Right ventricle myocardium inferior (tissue), 1 donor: ENCODE data around the gene TAF11L4. TPM values are rescaled to one million over a fixed set of nuclear protein-coding genes. Genes with fewer than 3 reads are reported as not detected.
"Not testable (repeated sequence)": the region's sequence is repeated elsewhere in the genome, so short reads cannot be mapped to it uniquely, and the experiment has no call there.

Source experiments
- ATAC-seq: fragments of 200-7000 bp; cut with Tn5 transposase; one replicate; pipeline ENCODE4 v1.9.1; 2020; ENCODE audit warnings: mild to moderate bottlenecking, moderate library complexity
- DNase-seq: peaks from one replicate; pipeline ENCODE4 v3.0.0; 2021; ENCODE audit errors: missing footprints
- intact Hi-C: fragments of 100-400 bp; cut with DNase I; formaldehyde crosslinking; loops from one replicate; pipeline ENCODE4 v1.11.0; 2022
- long read RNA-seq: library from polyadenylated mRNA; unstranded; transcript quantifications from one replicate; pipeline ENCODE4 v2.0.0, GENCODE V29; 2021
- total RNA-seq: library from RNA; stranded (reverse); fragmentation: NEBNext Ultra II Directional; extraction: Animal tissue kit (Norgen Biotek cat#: 25700); gene quantifications from one replicate; pipeline ENCODE4 v1.2.1, GENCODE V29; 2021
- donor health status: DM: no; HTN: yes; CAD: no; lungs with severe emphysema.

The TAF11L4 gene
- not detected for total RNA-seq
- long read RNA-seq = 0 reads

DNA sequence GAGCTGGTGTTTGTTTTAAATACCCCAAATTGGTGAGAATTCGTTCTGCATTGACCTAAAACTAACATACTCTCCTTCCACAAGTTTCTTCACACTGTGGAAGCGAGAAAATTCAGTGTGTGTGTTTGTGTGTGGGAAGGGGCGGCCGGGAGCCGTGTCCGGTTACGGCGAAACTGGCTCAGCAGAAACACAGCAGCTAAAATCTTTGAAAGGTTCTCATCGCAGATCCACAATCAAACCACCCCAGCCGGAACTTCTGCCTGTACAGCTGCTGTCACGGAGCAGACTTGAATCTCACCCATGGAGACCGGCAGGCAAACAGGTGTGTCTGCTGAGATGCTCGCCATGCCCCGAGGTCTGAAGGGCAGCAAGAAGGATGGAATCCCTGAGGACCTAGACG is at the start of gene TAF11L4:
TSS of gene TAF11L4 (plus strand) at position 301 of the 400 bp plus-strand sequence.
- DNase-seq, ATAC-seq, intact Hi-C loops: not testable (repeated sequence)

DNA sequence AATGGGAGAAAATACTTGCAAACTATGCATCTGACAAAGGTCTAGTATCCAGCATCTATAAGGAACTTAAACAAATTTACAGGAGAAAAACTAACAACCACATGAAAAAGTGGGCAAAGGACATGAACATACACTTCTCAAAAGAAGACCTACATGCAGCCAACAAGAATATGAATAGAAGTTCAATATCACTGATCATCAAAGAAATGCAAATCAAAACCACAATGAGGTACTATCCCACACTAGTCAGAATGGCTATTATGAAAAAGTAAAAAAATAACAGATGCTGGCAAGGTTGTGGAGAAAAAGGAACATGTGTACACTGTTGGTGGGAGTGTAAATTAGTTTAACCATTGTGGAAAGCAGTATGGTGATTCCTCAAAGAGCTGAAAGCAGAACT is 46.5 kb upstream of the TAF11L4 start:
- DNase-seq, intact Hi-C loops, ATAC-seq: not testable (repeated sequence)

DNA sequence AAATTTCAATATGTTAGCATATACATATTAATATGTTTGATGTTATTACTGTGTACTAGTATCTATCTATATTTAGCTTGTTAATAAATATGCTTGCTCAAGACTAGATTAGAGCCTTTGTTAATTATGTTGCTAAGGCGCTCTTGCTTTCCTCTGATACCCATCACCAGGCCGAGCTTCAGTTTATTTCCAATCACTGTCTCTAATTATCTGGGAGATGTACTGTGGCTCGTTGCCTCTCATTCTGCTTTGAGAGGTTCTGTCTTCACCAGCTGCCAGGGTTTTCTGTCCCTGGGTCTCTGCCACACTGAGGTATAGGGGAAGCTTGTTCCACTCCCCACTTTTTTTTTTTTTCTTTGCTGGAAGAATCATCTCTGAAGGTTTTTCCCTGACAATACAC is 44.6 kb upstream of the TAF11L4 start:
- no peak for ATAC-seq
- intact Hi-C loops = no loop called here

DNA sequence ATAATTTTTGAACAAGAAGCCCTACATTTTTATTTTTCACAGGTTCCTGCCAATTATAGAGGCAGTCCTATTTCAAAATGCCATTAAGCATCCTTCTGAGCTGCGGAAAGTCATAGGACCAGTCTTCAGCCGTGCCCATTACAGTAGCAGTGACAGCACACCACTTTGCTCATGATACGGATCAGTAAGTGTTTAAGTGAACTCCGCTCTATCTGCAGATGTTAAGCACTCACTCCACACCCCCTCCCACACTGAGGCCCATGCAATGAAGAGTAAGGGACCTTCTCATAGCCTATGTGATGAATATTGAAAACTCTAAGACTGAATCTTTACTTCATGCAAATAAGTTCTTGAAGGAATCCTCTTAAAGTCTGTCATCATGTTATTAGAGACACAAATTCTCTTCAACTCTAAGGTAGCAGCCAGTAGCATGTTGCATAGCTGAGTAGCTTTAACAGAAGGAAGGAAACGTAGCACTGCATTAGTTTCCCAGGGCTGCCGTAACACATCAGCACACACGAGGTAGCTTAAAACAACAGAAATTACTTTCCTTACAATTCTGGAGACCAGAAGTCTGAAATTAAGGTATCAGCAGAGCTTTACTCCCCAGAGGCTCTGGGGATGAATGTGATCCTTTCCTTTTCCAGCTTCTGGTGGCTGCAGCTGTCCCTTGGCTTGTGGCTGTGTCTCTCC is 43.9 kb upstream of the TAF11L4 start:
- DNase-seq = no peak
- ATAC-seq = no peak
- intact Hi-C loops = no loop called here

More for the DNA sequence above, 44.6 kb upstream of the TAF11L4 start:
- DNase-seq = no peak

DNA sequence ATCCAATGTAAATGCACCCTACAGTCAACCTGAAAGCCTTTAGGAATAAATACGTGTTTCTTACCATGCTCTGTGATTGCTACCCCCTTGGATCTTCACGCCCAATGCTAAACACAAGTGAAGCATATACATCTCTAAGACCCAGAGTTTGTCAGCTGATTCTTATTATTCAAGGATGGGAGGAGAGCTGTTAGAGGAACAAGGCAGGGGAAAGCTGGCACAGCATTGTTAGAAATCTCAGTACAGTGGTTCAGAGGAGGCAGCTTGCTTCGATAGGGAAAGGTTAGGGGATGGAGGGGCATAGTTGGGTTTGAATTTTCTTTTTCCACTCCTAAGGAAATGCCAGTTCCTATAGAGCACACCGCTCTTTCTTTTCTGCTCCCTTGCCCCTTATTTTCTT is 40.2 kb upstream of the TAF11L4 start:
- ATAC-seq = no peak
- intact Hi-C loops = no loop called here
- DNase-seq = no peak

DNA sequence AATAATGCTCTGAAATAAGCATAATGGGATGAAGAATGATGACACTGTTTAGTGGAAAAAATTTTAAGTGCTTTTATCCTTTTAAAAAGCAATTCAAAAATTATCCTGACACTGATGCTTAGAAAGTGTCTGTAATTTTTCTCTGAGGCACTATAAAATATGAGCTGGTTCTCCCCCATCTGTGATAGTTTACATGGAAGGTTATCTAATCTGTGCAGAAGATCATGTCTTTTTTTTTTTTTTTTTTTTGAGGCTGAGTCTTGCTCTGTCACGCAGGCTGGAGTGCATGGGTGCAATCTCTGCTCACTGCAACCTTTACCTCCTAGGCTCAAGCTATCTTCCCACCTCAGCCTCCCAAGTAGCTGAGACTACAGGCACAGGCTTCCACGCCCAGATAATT is 38.8 kb upstream of the TAF11L4 start:
- intact Hi-C loops = no loop called here
- no peak for ATAC-seq
- no peak for DNase-seq

DNA sequence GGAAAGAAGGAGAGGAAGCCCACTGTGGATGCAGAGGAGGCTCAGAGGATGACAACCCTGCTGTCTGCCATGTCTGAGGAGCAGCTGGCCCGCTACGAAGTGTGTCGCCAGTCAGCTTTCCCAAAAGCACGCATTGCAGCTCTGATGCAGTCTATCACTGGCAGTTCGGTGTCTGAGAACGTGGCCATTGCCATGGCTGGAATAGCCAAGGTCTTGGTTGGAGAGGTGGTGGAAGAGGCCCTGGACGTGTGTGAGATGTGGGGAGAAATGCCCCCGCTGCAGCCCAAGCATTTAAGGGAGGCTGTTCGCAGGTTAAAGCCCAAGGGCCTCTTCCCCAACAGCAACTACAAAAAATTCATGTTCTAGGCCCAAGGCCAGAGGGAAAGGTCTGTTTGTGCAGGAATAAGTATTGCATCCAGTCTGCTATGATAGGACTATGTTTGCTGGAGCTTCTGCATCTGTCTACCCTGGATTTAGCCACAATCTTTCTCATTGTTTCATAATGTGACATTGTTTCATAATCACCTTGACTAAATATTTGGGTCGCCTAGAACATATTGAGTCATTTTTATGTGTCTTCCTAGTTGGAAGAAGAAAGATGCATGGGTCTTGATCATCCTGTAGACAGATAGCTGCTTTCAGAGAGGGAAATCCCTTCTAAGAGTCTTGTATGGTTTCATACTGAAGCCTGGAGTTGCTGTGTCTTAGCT is 35.0 kb upstream of the TAF11L4 start:
- ATAC-seq, DNase-seq, intact Hi-C loops: not testable (repeated sequence)

DNA sequence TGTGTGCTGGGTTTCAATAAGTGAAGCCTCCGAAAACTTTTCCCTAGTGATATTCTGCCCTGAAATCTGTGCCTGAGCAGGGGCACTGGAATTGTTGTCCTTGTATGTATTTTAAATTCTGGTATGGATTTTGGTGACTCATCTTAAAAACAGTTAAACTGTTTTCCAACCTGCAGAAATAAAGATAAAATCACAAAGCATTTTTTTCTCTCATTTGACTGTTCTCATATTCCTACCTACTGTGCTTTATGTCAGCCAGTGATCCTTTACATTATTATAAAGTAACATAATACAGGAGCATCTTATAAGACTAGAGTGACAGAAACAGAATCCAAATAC is 34.5 kb upstream of the TAF11L4 start:
- ATAC-seq = no peak
- intact Hi-C loops = no loop called here
- no peak for DNase-seq

DNA sequence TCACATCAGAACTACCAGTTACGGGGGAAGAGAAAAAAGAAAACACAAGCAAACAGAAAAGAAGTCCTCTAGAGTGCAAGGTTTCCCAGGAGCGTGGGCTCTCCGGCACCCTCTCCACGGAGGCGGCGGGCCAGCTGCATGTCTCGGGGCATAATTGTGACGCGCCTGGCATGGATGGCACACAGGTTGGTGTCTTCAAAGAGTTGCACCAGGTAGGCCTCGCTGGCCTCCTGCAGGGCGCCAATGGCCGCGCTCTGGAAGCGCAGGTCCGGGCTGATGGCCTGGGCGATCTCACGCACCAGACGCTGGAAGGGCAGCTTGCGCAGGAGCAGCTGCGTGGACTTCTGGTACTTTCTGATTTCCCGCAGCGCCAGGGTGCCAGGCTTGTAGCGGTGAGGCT is 30.3 kb upstream of the TAF11L4 start:
- intact Hi-C loops, ATAC-seq: not testable (repeated sequence)

DNA sequence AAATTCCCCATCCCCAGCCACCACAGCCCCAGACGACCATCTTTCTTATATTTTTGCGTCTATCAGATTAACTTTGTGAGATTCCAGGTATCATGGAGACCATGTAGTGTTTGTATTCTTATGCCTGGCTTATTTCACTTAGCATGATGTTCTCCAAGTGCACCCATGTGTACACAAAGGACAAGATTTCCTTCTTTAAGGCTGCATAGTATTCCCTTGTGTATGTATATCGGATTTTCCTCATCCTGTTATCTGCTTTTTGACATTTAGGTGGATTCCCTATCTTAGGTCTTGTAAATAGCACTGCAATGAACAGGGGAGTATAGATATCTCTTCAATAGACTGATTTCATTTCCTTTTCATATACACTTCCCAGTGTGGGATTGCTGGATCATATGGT is 28.8 kb upstream of the TAF11L4 start:
- intact Hi-C loops = no loop called here
- DNase-seq = no peak
- no peak for ATAC-seq

More for the DNA sequence above, 30.3 kb upstream of the TAF11L4 start:
- not testable (repeated sequence) for DNase-seq

DNA sequence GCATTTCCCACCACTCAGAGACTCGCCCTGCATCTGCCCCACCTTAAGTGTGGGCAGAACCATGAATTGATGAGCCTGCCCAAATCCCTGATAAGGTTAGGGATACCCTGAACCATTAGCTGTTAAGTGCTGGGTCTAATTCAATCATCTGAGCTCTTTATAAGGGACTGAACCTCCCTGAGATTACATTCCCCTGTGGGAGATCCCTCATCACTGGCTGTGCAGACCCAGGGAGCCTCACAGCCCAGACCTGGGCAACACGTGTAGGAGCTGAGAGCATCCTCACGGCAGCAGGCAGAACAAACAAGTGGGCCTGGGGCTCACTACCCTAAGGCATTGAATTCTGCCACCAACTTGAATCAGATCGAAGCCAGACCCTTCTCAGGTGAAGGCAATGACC is 24.2 kb upstream of the TAF11L4 start:
- intact Hi-C loops = no loop called here
- DNase-seq = no peak
- ATAC-seq = no peak

DNA sequence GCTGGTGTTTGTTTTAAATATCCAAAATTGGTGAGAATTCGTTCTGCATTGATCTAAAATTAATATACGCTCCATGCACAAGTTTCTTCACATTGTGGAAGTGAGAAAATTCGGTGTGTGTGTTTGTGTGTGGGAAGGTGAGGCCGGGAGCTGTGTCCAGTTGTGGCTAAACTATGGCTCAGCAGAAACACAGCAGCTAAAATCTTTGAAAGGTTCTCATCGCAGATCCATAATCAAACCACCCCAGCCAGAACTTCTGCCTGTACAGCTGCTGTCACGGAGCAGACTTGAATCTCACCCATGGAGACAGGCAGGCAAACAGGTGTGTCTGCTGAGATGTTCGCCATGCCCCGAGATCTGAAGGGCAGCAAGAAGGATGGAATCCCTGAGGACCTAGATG is 23.7 kb upstream of the TAF11L4 start, which contains the start of gene TAF11L2:
TSS of gene TAF11L2 (plus strand) at position 301 of the 400 bp plus-strand sequence.
- ATAC-seq, DNase-seq, intact Hi-C loops: not testable (repeated sequence)

DNA sequence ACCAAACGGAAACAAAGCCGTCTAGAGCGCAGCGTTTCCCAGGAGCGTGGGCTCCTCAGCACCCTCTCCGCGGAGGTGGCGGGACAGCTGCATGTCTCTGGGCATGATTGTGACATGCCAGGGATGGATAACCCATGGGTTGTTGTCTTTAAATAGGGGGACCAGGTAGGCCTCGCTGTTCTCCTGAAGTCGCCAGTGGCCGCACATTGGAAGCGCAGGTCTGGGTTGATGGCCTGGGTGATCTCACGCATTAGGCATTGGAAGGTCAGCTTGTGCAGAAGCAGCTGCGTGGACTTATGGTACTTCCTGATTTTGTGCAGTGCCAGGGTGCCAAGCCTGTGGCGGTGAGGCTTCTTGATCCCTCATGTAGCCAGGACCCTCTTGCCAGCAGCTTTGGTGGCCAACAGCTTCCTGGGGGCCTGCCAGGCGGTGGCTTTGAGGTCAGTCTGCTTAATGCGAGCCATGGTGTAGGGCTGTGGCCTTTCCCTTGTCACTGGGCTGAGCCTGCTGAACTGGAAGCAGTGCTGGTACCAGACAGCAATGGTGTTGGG is 9.8 kb upstream of the TAF11L4 start:
- ATAC-seq = no peak
- intact Hi-C loops = no loop called here

DNA sequence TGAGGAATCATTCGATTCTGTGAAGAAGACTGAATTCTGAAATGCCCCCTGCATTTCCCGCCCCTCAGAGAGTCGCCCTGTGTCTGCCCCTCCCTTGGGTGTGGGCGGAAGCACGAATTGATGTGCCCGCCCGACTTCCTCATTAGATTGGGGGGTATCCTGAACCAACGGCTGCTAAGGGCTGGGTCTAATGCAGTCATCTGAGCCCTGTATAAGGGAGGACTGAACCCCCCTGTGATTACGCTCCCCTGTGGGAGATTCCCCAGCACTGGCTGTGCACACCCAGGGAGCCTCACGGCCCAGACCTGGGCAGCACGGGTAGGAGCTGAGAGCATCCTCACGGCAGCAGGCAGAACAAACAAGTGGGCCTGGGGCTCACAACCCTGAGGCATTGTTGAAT is 4.1 kb upstream of the TAF11L4 start:
- ATAC-seq, intact Hi-C loops, DNase-seq: not testable (repeated sequence)

More for the DNA sequence above, 9.8 kb upstream of the TAF11L4 start:
- peak; percentile 65 for DNase-seq

DNA sequence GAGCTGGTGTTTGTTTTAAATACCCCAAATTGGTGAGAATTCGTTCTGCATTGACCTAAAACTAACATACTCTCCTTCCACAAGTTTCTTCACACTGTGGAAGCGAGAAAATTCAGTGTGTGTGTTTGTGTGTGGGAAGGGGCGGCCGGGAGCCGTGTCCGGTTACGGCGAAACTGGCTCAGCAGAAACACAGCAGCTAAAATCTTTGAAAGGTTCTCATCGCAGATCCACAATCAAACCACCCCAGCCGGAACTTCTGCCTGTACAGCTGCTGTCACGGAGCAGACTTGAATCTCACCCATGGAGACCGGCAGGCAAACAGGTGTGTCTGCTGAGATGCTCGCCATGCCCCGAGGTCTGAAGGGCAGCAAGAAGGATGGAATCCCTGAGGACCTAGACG is 3.5 kb upstream of the TAF11L4 start, which contains the start of gene TAF11L3:
TSS of gene TAF11L3 (plus strand) at position 301 of the 400 bp plus-strand sequence.
- intact Hi-C loops, DNase-seq, ATAC-seq: not testable (repeated sequence)

DNA sequence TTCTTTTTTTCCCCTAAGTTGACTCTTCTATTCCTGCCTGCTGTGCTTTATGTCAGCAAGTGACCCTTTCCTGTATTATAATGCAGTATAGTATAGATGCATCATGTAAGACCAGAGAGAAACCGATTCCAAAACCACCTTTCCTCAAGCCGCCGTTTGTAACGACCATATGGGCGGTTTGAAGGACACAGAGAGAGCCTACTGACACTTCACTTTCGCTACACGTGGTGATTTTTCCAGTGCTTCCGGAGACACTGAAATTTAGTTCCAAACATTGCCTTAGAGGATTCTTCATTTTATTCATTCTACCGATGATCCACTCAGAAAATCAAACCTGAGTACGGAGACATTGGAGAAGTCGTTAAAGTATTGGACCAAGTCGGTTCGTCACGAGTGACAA is 2.1 kb upstream of the TAF11L4 start:
- not testable (repeated sequence) for DNase-seq

DNA sequence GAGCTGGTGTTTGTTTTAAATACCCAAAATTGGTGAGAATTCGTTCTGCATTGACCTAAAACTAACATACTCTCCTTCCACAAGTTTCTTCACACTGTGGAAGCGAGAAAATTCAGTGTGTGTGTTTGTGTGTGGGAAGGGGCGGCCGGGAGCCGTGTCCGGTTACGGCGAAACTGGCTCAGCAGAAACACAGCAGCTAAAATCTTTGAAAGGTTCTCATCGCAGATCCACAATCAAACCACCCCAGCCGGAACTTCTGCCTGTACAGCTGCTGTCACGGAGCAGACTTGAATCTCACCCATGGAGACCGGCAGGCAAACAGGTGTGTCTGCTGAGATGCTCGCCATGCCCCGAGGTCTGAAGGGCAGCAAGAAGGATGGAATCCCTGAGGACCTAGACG is 3.3 kb downstream of the TAF11L4 start, which contains the start of gene TAF11L5:
TSS of gene TAF11L5 (plus strand) at position 301 of the 400 bp plus-strand sequence.
- DNase-seq, intact Hi-C loops, ATAC-seq: not testable (repeated sequence)

More for the DNA sequence above, 2.1 kb upstream of the TAF11L4 start:
- intact Hi-C loops, ATAC-seq: not testable (repeated sequence)

DNA sequence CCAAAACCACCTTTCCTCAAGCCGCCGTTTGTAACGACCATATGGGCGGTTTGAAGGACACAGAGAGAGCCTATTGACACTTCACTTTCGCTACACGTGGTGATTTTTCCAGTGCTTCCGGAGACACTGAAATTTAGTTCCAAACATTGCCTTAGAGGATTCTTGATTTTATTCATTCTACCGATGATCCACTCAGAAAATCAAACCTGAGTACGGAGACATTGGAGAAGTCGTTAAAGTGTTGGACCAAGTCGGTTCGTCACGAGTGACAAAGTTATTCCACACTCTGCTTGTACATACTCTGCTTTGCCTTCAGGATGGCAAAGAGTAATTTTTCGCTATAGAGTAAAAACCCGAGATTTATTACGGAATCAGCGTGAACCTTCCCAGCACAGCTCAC is 4.9 kb downstream of the TAF11L4 start:
- ATAC-seq, DNase-seq, intact Hi-C loops: not testable (repeated sequence)

DNA sequence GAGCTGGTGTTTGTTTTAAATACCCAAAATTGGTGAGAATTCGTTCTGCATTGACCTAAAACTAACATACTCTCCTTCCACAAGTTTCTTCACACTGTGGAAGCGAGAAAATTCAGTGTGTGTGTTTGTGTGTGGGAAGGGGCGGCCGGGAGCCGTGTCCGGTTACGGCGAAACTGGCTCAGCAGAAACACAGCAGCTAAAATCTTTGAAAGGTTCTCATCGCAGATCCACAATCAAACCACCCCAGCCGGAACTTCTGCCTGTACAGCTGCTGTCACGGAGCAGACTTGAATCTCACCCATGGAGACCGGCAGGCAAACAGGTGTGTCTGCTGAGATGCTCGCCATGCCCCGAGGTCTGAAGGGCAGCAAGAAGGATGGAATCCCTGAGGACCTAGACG is 6.8 kb downstream of the TAF11L4 start, which contains the start of gene TAF11L6:
TSS of gene TAF11L6 (plus strand) at position 301 of the 400 bp plus-strand sequence.
- ATAC-seq, DNase-seq, intact Hi-C loops: not testable (repeated sequence)
